Measurements from ENCODE around the gene MRPS23. TPM values are rescaled to one million over a fixed set of nuclear protein-coding genes. Genes with fewer than 3 reads are reported as not detected.

Gene MRPS23
- total RNA-seq, 3 donors from 2014 or later (not counting 1 experiment from before 2014, with no cell fraction given), result 12.8 to 17.3 (median 17.2) TPM

GRCh38 chr17:57856792-57857620 is 7.2 kb upstream of the MRPS23 start:
- Histone ChIP-seq H3K27ac (ENCODE audit: low read length) (no peak overlapping the region), H3K4me1 (ENCODE audit: control insufficient read depth, insufficient read depth, low read length) (peaks cover 14% of the 10 kb centered on the region), H3K27me3 (ENCODE audit: control insufficient read depth, insufficient read depth, low read length) (peaks cover 4% of the 10 kb centered on the region), H3K4me3 (ENCODE audit: low read length) (no peak overlapping the region), H3K36me3 (ENCODE audit: control insufficient read depth, insufficient read depth, low read length) (no peaks in the 10 kb centered on the region), H3K9me3 (ENCODE audit: control insufficient read depth, insufficient read depth, low read length) (no peaks in the 10 kb centered on the region)
- ATAC-seq, result no peak
- no peak for DNase-seq
- TF ChIP-seq CTCF (IDR thresholded peaks at IDR 0.05), result no peak
- Mint-ChIP-seq H3K27me3 (ENCODE audit: low read depth in 2 of 2) (peaks cover 13 to 21% of the 10 kb centered on the region in 2 donors), H3K27ac (no peak overlapping the region), H3K4me3 (no peak overlapping the region), H3K4me1 (peaks cover 0 to 8% of the 10 kb centered on the region in 2 donors), H3K9me3 (no peaks in the 10 kb centered on the region), H3K36me3 (no peaks in the 10 kb centered on the region)
- WGBS (ENCODE audit: insufficient coverage), result 86% methylated on average over 10 of the region's 10 CpGs
- intact Hi-C loops (cut with micrococcal nuclease), result no loop called here

- no peak overlapping the region for H3K27ac ChIP-seq (ENCODE audit: low read length)
- Mint-ChIP-seq H3K36me3 (no peaks in the 10 kb centered on the region), H3K9me3 (no peaks in the 10 kb centered on the region), H3K27me3 (ENCODE audit: low read depth in 2 of 2) (peaks cover 7 to 11% of the 10 kb centered on the region in 2 donors), H3K4me1 (peaks cover 7 to 12% of the 10 kb centered on the region in 2 donors), H3K4me3 (no peak overlapping the region), H3K27ac (no peak overlapping the region)
- WGBS (ENCODE audit: insufficient coverage), result 98% methylated on average over 4 of the region's 6 CpGs
- intact Hi-C loops (cut with micrococcal nuclease), result no loop called here
- no peak for ATAC-seq
- no peaks in the 10 kb centered on the region for H3K36me3 ChIP-seq (ENCODE audit: control insufficient read depth, insufficient read depth, low read length)
- no peaks in the 10 kb centered on the region for H3K9me3 ChIP-seq (ENCODE audit: control insufficient read depth, insufficient read depth, low read length)
- H3K27me3 ChIP-seq (ENCODE audit: control insufficient read depth, insufficient read depth, low read length), result peaks cover 2% of the 10 kb centered on the region
- no peak for DNase-seq
- peaks cover 11% of the 10 kb centered on the region for H3K4me1 ChIP-seq (ENCODE audit: control insufficient read depth, insufficient read depth, low read length)
- TF ChIP-seq CTCF (IDR thresholded peaks at IDR 0.05), result no peak
- no peak overlapping the region for H3K4me3 ChIP-seq (ENCODE audit: low read length)
Observed at GRCh38 chr17:57855391-57856035, 5.7 kb upstream of the MRPS23 start.

GRCh38 chr17:57853695-57854094 is 3.9 kb upstream of the MRPS23 start:
- Mint-ChIP-seq H3K27me3 (ENCODE audit: low read depth in 2 of 2) (peaks cover 0 to 3% of the 10 kb centered on the region in 2 donors), H3K4me3 (peak overlapping the region; percentile 49), H3K9me3 (no peaks in the 10 kb centered on the region), H3K4me1 (peaks cover 25 to 29% of the 10 kb centered on the region in 2 donors), H3K27ac (no peak overlapping the region), H3K36me3 (no peaks in the 10 kb centered on the region)
- 93% methylated on average over 8 of the region's 8 CpGs for WGBS (ENCODE audit: insufficient coverage)
- no peak for TF ChIP-seq CTCF (IDR thresholded peaks at IDR 0.05)
- Histone ChIP-seq H3K27me3 (ENCODE audit: control insufficient read depth, insufficient read depth, low read length) (peaks cover 2% of the 10 kb centered on the region), H3K4me1 (ENCODE audit: control insufficient read depth, insufficient read depth, low read length) (peaks cover 18% of the 10 kb centered on the region), H3K4me3 (ENCODE audit: low read length) (no peak overlapping the region), H3K36me3 (ENCODE audit: control insufficient read depth, insufficient read depth, low read length) (no peaks in the 10 kb centered on the region), H3K27ac (ENCODE audit: low read length) (no peak overlapping the region), H3K9me3 (ENCODE audit: control insufficient read depth, insufficient read depth, low read length) (no peaks in the 10 kb centered on the region)
- intact Hi-C loops (cut with micrococcal nuclease), result no loop called here
- ATAC-seq, result no peak
- no peak for DNase-seq

Data from natural killer cell (primary cell).